ENCODE measurements around the gene GINS1.

Gene GINS1

DNA sequence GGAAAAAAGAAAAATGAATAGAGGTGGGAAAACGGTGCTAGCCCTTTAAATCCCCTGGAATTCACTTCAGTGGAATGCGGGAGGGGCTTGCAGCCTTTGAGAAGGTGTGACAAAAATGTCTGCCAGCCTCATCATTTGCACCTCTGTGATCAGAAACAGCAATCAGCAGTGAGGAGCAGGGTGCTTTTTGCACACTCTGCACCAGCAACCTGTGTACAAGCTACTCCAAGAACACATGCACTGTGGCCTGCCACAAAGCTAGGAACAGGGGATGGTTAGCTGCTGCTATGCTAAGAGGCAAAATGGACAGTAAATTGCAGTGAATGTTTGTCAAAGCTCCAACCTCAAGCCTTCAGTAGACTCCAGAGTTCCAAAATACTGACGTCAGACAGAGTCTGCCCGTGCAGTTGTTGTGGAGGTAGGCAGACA is 29.7 kb downstream of the GINS1 start:
- H3K36me3 ChIP-seq (ENCODE audit: insufficient read depth, insufficient read length, low read length), result peaks cover 44% of the 10 kb centered on the region

DNA sequence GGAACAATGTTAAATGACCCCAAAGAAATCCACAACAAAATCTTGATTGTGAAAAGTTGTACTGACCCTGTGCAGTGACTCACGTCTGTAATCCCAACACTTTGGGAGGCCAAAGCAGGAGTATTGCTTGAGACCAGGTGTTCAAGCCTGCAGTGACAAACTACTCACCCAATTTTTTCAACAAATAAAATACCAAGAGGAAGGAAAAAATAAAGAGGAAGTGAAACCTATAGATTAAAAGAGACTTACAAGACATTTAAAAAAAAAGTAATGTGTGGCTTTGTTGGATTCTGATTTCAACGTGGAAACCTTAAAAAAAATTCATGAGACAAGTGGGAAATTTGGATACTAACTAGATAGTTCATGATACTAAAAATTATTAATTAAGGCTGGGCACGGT is 31.9 kb downstream of the GINS1 start:
- no peak for TF ChIP-seq SUZ12 (IDR thresholded peaks at IDR 0.05; ENCODE audit: extremely low read depth, insufficient read depth, insufficient read length)
- TF ChIP-seq ZNF274 (IDR thresholded peaks at IDR 0.05; ENCODE audit: low read depth, low read length), result no peak
- no peak for TF ChIP-seq YY1 (IDR thresholded peaks at IDR 0.05; ENCODE audit: insufficient read depth, insufficient read length)
- H3K36me3 ChIP-seq (ENCODE audit: insufficient read depth, insufficient read length, low read length), result peaks cover 55% of the 10 kb centered on the region
- H3K4me1 ChIP-seq (ENCODE audit: insufficient read depth, insufficient read length), result peaks cover 3% of the 10 kb centered on the region
- DNase-seq (ENCODE audit: low read depth, low spot score), result no peak
- H3K27me3 ChIP-seq (ENCODE audit: insufficient read depth, insufficient read length), result no peaks in the 10 kb centered on the region
- H3K4me3 ChIP-seq (ENCODE audit: insufficient read length, low read depth), result no peak overlapping the region
- no peak overlapping the region for H3K9ac ChIP-seq (ENCODE audit: insufficient read length, low read depth)
- H3K9me3 ChIP-seq (ENCODE audit: insufficient read depth, low read length), result no peaks in the 10 kb centered on the region

More for the DNA sequence above, 29.7 kb downstream of the GINS1 start:
- Histone ChIP-seq H3K4me1 (ENCODE audit: insufficient read depth, insufficient read length) (peaks cover 3% of the 10 kb centered on the region), H3K4me3 (ENCODE audit: insufficient read length, low read depth) (no peak overlapping the region), H3K9ac (ENCODE audit: insufficient read length, low read depth) (peak overlapping the region; percentile 63), H3K27me3 (ENCODE audit: insufficient read depth, insufficient read length) (no peaks in the 10 kb centered on the region), H3K9me3 (ENCODE audit: insufficient read depth, low read length) (no peaks in the 10 kb centered on the region)
- peak; percentile 38 for DNase-seq (ENCODE audit: low read depth, low spot score)
- TF ChIP-seq SUZ12 (IDR thresholded peaks at IDR 0.05; ENCODE audit: extremely low read depth, insufficient read depth, insufficient read length) (no peak), ZNF274 (IDR thresholded peaks at IDR 0.05; ENCODE audit: low read depth, low read length) (no peak), YY1 (IDR thresholded peaks at IDR 0.05; ENCODE audit: insufficient read depth, insufficient read length) (no peak)

DNA sequence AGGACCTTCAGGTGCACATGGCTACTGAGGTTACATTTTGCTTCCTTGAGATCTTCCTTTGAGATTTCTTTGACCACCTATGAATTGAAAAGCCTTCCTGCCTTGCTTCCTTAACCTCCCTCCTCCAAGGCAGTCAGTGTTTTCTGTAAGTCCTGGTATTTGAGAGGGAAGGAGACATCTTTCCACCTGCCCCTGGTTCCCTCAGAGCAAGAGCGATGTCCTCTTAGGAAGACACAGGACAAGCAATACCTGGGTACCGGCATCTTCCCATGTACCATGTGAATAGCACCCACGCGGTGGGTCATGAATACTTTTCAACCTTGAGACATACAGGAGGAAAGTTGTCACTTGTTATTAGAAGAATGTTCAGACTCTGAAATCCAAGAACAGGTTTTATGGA is 37.1 kb downstream of the GINS1 start:
- DNase-seq (ENCODE audit: low read depth, low spot score), result no peak
- H3K36me3 ChIP-seq (ENCODE audit: insufficient read depth, insufficient read length, low read length), result peaks cover 54% of the 10 kb centered on the region
- no peaks in the 10 kb centered on the region for H3K9me3 ChIP-seq (ENCODE audit: insufficient read depth, low read length)
- TF ChIP-seq SUZ12 (IDR thresholded peaks at IDR 0.05; ENCODE audit: extremely low read depth, insufficient read depth, insufficient read length), result no peak
- no peak for TF ChIP-seq ZNF274 (IDR thresholded peaks at IDR 0.05; ENCODE audit: low read depth, low read length)
- no peak for TF ChIP-seq YY1 (IDR thresholded peaks at IDR 0.05; ENCODE audit: insufficient read depth, insufficient read length)
- no peak overlapping the region for H3K9ac ChIP-seq (ENCODE audit: insufficient read length, low read depth)
- no peak overlapping the region for H3K4me3 ChIP-seq (ENCODE audit: insufficient read length, low read depth)
- no peaks in the 10 kb centered on the region for H3K27me3 ChIP-seq (ENCODE audit: insufficient read depth, insufficient read length)
- no peaks in the 10 kb centered on the region for H3K4me1 ChIP-seq (ENCODE audit: insufficient read depth, insufficient read length)

DNA sequence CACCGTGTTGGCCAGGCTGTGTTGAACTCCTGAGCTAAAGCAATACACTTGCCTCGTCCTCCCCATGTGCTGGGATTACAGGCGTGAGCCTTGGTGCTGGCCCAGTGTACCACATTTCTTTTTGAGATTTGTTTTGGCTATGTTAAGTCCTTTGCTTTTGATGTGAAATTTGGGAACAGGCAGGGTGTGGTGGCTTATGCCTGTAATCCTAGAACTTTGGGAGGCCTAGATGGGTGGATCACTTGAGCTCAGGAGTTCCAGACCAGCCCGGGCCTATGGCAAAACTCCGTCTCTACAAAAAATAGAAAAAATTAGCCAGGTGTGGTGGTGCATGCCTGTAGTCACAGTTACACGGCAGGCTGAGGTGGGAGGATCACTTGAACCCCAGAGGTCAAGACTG is 40.2 kb downstream of the GINS1 start:
- Histone ChIP-seq H3K4me3 (ENCODE audit: insufficient read length, low read depth) (no peak overlapping the region), H3K27me3 (ENCODE audit: insufficient read depth, insufficient read length) (no peaks in the 10 kb centered on the region), H3K36me3 (ENCODE audit: insufficient read depth, insufficient read length, low read length) (peaks cover 46% of the 10 kb centered on the region), H3K9ac (ENCODE audit: insufficient read length, low read depth) (no peak overlapping the region), H3K4me1 (ENCODE audit: insufficient read depth, insufficient read length) (no peaks in the 10 kb centered on the region), H3K9me3 (ENCODE audit: insufficient read depth, low read length) (no peaks in the 10 kb centered on the region)
- TF ChIP-seq SUZ12 (IDR thresholded peaks at IDR 0.05; ENCODE audit: extremely low read depth, insufficient read depth, insufficient read length) (no peak), YY1 (IDR thresholded peaks at IDR 0.05; ENCODE audit: insufficient read depth, insufficient read length) (no peak), ZNF274 (IDR thresholded peaks at IDR 0.05; ENCODE audit: low read depth, low read length) (no peak)
- DNase-seq (ENCODE audit: low read depth, low spot score), result no peak

DNA sequence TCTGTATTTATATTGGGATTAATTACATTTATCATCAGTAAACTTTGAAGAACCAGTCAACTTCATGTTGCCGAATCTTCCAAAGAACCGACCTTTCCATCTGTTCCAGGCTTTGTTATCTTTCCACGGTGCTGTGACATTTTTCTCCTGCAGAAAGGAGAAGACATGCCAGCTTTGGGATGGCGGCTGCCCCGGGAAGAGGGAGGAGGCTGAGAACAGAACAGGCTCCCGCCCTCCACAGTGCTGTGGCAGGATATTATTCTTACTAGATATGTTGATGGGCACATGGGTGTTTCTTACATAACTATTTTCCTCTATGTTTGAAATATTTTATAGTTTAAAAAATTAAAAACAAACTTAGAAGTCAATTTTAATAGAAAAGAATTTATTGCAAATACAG is 44.9 kb downstream of the GINS1 start:
- no peak overlapping the region for H3K9ac ChIP-seq (ENCODE audit: insufficient read length, low read depth)
- no peaks in the 10 kb centered on the region for H3K4me1 ChIP-seq (ENCODE audit: insufficient read depth, insufficient read length)
- H3K4me3 ChIP-seq (ENCODE audit: insufficient read length, low read depth), result no peak overlapping the region
- no peak for DNase-seq (ENCODE audit: low read depth, low spot score)
- H3K27me3 ChIP-seq (ENCODE audit: insufficient read depth, insufficient read length), result no peaks in the 10 kb centered on the region
- no peak for TF ChIP-seq ZNF274 (IDR thresholded peaks at IDR 0.05; ENCODE audit: low read depth, low read length)
- no peak for TF ChIP-seq YY1 (IDR thresholded peaks at IDR 0.05; ENCODE audit: insufficient read depth, insufficient read length)
- TF ChIP-seq SUZ12 (IDR thresholded peaks at IDR 0.05; ENCODE audit: extremely low read depth, insufficient read depth, insufficient read length), result no peak
- H3K36me3 ChIP-seq (ENCODE audit: insufficient read depth, insufficient read length, low read length), result peaks cover 38% of the 10 kb centered on the region
- no peaks in the 10 kb centered on the region for H3K9me3 ChIP-seq (ENCODE audit: insufficient read depth, low read length)

DNA sequence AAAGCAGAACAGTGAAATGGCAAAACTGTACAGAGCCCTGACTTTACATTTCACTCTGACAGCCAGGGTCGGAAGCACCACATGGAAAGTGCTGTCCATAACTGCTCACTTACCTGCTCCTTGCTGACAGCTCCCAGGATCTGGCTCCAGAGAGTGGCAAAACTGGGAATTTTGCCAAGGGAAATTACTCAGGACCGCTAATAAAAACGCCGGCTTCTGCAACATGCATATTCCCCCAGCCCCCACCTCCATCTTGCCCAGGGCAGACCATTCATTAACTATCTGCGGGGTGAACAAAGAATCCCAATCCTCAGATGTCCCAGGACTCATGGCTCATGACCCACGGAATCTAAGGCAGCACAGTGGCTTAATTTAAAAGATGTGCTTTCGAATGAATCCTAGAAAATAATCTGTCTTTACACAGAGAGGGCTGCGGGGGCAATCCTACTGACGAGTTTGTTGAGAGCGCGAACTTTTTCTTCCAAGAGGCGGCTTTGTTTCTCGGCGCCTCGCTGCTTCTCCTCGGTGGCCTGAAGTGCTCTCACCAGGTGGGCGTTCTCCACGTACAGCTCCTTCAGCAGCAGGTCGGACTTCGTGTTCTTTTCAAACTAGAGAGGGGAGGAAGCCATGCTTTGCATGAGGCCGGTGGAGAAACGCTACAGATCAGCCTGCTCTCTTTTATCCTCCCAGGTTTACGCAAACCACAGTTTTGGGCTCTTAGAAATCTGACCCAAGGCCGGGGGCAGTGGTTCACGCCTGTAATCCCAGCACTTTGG is 45.8 kb downstream of the GINS1 start:
- Histone ChIP-seq H3K4me3 (ENCODE audit: insufficient read length, low read depth) (no peak overlapping the region), H3K4me1 (ENCODE audit: insufficient read depth, insufficient read length) (no peaks in the 10 kb centered on the region), H3K27me3 (ENCODE audit: insufficient read depth, insufficient read length) (no peaks in the 10 kb centered on the region), H3K9ac (ENCODE audit: insufficient read length, low read depth) (no peak overlapping the region), H3K9me3 (ENCODE audit: insufficient read depth, low read length) (no peaks in the 10 kb centered on the region), H3K36me3 (ENCODE audit: insufficient read depth, insufficient read length, low read length) (peaks cover 40% of the 10 kb centered on the region)
- no peak for DNase-seq (ENCODE audit: low read depth, low spot score)
- TF ChIP-seq YY1 (IDR thresholded peaks at IDR 0.05; ENCODE audit: insufficient read depth, insufficient read length) (no peak), ZNF274 (IDR thresholded peaks at IDR 0.05; ENCODE audit: low read depth, low read length) (no peak), SUZ12 (IDR thresholded peaks at IDR 0.05; ENCODE audit: extremely low read depth, insufficient read depth, insufficient read length) (no peak)

DNA sequence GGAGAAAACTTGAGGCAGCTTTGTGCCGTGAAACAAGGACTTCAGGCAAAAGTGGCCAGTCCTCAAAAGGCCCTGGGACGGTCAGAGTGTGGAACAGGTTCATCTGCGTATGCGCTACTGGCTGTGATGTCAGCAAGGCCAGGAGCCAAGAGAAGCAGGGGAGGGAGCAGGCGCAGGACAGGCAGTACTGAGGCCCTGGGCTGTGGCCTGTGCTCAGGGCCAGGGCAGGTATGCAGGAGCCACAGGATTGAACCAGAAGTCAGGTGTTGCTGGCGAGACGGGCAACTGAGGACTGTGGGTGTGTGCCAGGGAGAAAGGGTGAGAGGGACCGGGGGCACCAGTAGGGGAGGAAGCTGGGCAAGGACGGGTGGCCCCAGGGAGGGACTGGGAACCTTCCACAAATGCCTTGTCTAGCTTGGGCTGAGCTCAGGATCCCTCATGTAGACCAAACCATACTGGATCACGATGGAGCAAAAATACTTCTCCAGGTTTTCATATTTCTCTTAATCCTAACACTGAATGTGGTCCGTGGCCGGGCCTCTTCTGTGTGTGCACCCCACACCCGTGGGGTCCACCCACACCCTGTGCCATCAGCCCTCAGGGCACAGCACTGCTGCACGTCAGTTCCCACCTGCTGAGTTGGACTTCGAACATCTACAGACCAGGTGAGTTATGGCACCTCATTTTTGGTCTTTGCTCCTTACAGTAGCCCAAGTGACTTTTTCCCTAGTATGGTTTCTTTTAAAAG is 46.9 kb downstream of the GINS1 start:
- Histone ChIP-seq H3K9me3 (ENCODE audit: insufficient read depth, low read length) (no peaks in the 10 kb centered on the region), H3K4me1 (ENCODE audit: insufficient read depth, insufficient read length) (no peaks in the 10 kb centered on the region), H3K27me3 (ENCODE audit: insufficient read depth, insufficient read length) (no peaks in the 10 kb centered on the region), H3K4me3 (ENCODE audit: insufficient read length, low read depth) (no peak overlapping the region), H3K9ac (ENCODE audit: insufficient read length, low read depth) (no peak overlapping the region), H3K36me3 (ENCODE audit: insufficient read depth, insufficient read length, low read length) (peaks cover 50% of the 10 kb centered on the region)
- no peak for DNase-seq (ENCODE audit: low read depth, low spot score)
- no peak for TF ChIP-seq ZNF274 (IDR thresholded peaks at IDR 0.05; ENCODE audit: low read depth, low read length)
- TF ChIP-seq SUZ12 (IDR thresholded peaks at IDR 0.05; ENCODE audit: extremely low read depth, insufficient read depth, insufficient read length), result no peak
- no peak for TF ChIP-seq YY1 (IDR thresholded peaks at IDR 0.05; ENCODE audit: insufficient read depth, insufficient read length)
